Measurements from ENCODE around the gene GLS. TPM values are rescaled to one million over a fixed set of nuclear protein-coding genes. Genes with fewer than 3 reads are reported as not detected.

The GLS gene
- total RNA-seq, 1 donor from 2014 or later = 185 TPM

GRCh38 chr2:191012346-191012745 lies 131.7 kb downstream of the GLS start:
- H3K4me3 Mint-ChIP-seq = no peak overlapping the region
- H3K9me3 Mint-ChIP-seq = no peaks in the 10 kb centered on the region
- H3K27ac Mint-ChIP-seq = no peak overlapping the region
- H3K27me3 Mint-ChIP-seq (ENCODE audit: low read depth) = peaks cover 9% of the 10 kb centered on the region
- peaks cover 13% of the 10 kb centered on the region for H3K4me1 Mint-ChIP-seq
- H3K36me3 Mint-ChIP-seq = peaks cover 18% of the 10 kb centered on the region
- TF ChIP-seq CTCF (IDR thresholded peaks at IDR 0.05; ENCODE audit: unreplicated experiment) = no peak
- no peak for DNase-seq (ENCODE audit: low spot score in 2 of 2, unreplicated experiment in 2 of 2)

GRCh38 chr2:191012845-191013681 lies 132.4 kb downstream of the GLS start:
- Mint-ChIP-seq H3K4me1 (peaks cover 13% of the 10 kb centered on the region), H3K4me3 (no peak overlapping the region), H3K27ac (no peak overlapping the region), H3K36me3 (peaks cover 14% of the 10 kb centered on the region), H3K27me3 (ENCODE audit: low read depth) (peaks cover 9% of the 10 kb centered on the region), H3K9me3 (no peaks in the 10 kb centered on the region)
- no peak for TF ChIP-seq CTCF (IDR thresholded peaks at IDR 0.05; ENCODE audit: unreplicated experiment)
- no peak for DNase-seq (ENCODE audit: low spot score in 2 of 2, unreplicated experiment in 2 of 2)

GRCh38 chr2:191013682-191013931 lies 133.0 kb downstream of the GLS start:
- H3K27me3 Mint-ChIP-seq (ENCODE audit: low read depth) = peaks cover 9% of the 10 kb centered on the region
- H3K36me3 Mint-ChIP-seq = peaks cover 10% of the 10 kb centered on the region
- H3K27ac Mint-ChIP-seq = no peak overlapping the region
- H3K9me3 Mint-ChIP-seq = no peaks in the 10 kb centered on the region
- H3K4me3 Mint-ChIP-seq = no peak overlapping the region
- peaks cover 13% of the 10 kb centered on the region for H3K4me1 Mint-ChIP-seq
- no peak for TF ChIP-seq CTCF (IDR thresholded peaks at IDR 0.05; ENCODE audit: unreplicated experiment)
- DNase-seq (ENCODE audit: low spot score in 2 of 2, unreplicated experiment in 2 of 2) = no peak

- peaks cover 13% of the 10 kb centered on the region for H3K4me1 Mint-ChIP-seq
- H3K27ac Mint-ChIP-seq = no peak within 1 kb of the TSS
- H3K9me3 Mint-ChIP-seq = no peaks in the 10 kb centered on the region
- peaks cover 9% of the 10 kb centered on the region for H3K27me3 Mint-ChIP-seq (ENCODE audit: low read depth)
- no peak within 1 kb of the TSS for H3K4me3 Mint-ChIP-seq
- peaks cover 7% of the 10 kb centered on the region for H3K36me3 Mint-ChIP-seq
- peak; percentile 92 to 97 for DNase-seq (ENCODE audit: low spot score in 2 of 2, unreplicated experiment in 2 of 2)
- no peak for TF ChIP-seq CTCF (IDR thresholded peaks at IDR 0.05; ENCODE audit: unreplicated experiment)
These were observed 133.5 kb downstream of the GLS start, which contains the start of gene STAT1 for GRCh38 chr2:191013932-191014652. Gene STAT1, minus strand, starts transcription at chr2:191014171. Its CDS starts 4,168 bp downstream, at chr2:191010003.

- H3K27ac Mint-ChIP-seq = no peak overlapping the region
- H3K27me3 Mint-ChIP-seq (ENCODE audit: low read depth) = peaks cover 9% of the 10 kb centered on the region
- H3K36me3 Mint-ChIP-seq = peaks cover 6% of the 10 kb centered on the region
- no peak for DNase-seq (ENCODE audit: low spot score in 2 of 2, unreplicated experiment in 2 of 2)
- no peak for TF ChIP-seq CTCF (IDR thresholded peaks at IDR 0.05; ENCODE audit: unreplicated experiment)
- no peaks in the 10 kb centered on the region for H3K9me3 Mint-ChIP-seq
- peaks cover 13% of the 10 kb centered on the region for H3K4me1 Mint-ChIP-seq
- H3K4me3 Mint-ChIP-seq = no peak overlapping the region
These were observed 134.0 kb downstream of the GLS start for GRCh38 chr2:191014653-191015020.

Other genes with a start within 250 kb of the GLS start
- 66.5 to 71.6 TPM (median 66.8 TPM) in 3 replicates for gene NAB1, start 231.7 kb upstream of the GLS start, total RNA-seq
- 100 to 106 TPM (median 100 TPM) in 3 replicates for gene STAT1, start 133.3 kb downstream of the GLS start, total RNA-seq